Mucosa of gallbladder (tissue), 1 donor: ENCODE results near the gene PRKCD. TPM values are rescaled to one million over a fixed set of nuclear protein-coding genes. Genes with fewer than 3 reads are reported as not detected.

Experiments
- DNase-seq: peaks from one replicate; pipeline ENCODE4 v3.0.0-alpha.2; 2020; ENCODE audit warnings: low spot score
- total RNA-seq: library from RNA; stranded (reverse); gene quantifications from one replicate; pipeline ENCODE4 v1.2.1, GENCODE V29; 2021
- donor health status: DM: no; HTN: no; CAD: no.

The PRKCD gene
- 103 TPM for total RNA-seq

DNA sequence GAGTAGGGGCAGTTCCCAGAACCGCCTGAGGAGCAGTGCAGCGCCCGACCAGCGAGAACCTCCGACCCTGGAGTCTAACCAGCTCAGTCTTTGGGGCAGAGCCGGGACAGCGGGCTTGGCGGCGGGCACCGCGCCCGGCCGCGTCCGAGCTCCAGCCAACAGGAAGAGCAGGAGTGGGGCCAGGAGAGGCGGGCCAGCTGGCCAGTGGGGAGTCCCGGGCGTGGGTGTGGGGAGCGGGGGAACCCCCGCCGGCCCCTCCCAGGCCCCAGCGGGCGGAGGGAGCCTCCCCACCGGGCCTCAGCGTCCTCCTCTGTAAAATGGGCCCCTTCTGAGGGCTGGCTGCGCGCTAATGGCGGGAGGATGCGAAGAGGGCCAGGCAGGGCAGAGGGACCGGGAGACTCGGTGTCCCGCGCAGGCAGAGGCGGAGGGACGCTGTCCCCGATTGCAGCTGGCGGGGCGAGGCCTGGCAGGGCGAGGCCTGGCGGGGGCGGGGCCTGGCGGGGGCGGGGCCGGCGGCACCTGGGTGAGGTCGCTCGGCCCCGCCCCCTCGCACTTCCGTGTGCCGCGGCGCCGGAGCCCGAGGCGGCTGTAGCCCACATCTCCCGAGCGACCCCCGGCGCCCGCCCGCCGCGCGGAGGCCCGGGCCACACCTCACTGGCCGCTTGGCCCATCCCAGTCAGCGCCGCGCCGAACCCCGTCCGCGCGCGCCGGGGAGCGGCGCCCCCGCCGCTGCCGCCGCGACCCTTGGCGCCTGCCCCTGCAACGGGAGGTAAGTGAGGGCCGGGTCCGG is at the start of gene PRKCD:
TSS of gene PRKCD (plus strand) at position 550 of the 790 bp plus-strand sequence. CDS start 17,214 bp downstream, outside the sequence.
- DNase-seq = peak; percentile 86

DNA sequence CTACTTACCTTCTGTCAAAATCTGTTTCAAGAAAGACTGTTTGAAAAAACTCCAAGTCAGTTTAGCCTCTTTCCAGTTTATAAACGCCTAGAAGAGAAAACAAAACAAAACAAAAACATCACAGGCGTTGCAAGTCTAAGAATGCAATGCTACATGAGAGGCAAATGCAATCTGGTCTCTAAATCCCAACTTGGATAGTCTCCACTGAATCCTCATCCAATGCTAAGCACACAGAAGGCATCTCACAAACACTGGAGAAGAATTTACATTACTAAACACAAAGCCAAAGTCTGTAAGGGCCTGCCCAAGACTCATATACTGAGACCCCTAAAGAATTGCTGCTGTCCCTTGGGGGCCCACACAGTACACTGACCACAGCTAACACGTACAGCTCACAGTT is 49.2 kb upstream of the PRKCD start:
- DNase-seq = no peak

DNA sequence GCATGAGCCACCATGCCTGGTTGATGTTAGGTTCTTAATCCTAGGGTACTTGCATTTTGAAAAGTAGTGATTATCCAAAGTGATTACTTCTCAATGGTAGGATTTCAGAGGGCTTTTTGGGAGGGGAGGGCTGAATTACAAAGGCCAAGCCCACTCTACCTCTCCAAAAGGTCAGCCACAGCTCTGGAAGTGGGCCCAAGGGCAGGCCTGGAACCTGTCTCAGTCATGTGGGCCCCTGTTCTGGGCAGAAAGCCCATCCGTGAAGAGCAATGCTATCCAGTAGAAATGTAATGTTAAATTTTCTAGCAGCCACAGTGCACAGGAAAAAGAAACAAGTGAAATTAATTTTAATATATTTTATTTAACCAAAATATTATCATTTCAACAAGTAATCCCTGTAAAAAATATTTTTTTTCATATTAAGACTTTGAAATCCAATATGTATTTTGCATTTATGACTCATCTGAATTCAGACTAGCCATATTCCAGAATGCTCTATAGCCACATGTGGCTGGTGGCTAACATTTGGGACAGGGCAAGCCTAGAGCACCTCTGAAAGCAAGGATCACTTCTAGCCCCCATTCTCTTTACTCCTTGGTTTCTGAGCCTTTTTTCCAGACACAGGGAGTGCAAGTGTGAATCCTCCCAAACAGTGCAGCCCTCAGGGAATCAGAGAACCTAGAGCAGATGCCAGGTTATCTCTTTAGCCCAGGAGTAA is 47.6 kb upstream of the PRKCD start:
- peak; percentile 24 for DNase-seq

DNA sequence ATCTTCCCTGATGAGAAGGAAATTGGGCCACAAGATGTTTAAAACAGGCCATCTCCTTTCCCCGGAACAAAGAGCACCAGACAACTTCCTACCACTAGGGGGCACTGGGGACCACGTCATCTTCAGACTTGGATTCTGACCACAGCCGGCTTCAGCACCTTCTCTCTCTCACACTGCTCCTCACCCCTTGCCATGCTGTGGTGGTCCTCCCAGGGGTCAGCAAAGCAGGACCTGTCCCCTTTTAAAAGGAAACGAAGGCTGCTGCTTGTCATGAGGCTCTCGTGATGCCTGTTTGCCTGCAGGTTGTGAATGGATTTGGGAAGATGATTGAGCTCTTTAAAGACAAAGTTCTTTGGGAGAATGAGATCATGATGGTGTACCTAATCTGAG is 47.0 kb upstream of the PRKCD start:
- peak; percentile 88 for DNase-seq

DNA sequence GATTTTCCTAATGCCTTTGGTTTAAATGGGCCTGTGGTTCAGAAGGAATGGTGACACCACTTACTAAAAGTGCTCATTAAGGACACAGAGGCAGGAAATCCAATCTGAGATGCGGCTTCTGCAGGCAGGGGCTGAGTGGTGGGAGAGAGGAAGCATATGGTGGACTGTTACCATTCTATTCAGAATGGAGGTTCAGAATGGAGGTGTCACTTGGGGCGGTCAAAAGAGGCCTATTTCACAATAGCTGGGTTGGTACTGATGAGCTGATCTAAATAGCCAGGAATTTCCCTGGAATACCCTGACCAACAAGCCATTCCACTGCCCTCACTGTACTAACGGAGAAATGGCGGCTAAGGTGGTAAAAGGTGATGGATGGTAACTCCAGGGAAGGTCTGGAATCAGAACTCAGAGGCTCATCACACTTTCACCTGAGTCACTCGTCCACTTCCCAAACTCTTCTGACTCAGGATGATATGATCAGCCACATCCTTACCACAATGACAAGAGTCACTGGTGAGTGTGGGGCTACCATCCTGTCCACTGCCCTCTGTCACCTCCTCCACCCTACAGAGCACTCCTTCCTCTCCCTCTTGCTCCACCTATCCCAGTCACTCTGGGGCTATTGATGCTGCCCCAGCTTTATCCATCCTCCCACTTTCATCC is 46.5 kb upstream of the PRKCD start:
- DNase-seq = no peak

DNA sequence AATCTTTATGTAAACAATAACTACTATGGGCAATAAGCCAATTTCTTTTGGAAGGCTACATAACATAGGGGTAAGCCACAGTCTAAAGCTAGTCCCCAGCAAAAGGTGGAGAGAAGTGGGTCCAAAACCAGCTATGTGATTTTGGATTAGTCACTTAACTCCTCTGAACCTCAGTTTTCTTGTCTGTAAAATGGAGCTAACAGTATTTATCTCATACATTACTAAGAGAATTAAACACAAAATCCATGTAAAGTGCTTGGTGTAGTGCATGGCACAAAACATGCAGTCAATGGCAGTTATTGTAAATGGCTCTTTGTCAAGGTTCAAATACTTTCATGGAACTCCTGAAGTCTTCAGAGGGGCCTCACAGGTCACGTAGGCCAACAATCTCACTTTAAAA is 44.1 kb upstream of the PRKCD start:
- DNase-seq = no peak

DNA sequence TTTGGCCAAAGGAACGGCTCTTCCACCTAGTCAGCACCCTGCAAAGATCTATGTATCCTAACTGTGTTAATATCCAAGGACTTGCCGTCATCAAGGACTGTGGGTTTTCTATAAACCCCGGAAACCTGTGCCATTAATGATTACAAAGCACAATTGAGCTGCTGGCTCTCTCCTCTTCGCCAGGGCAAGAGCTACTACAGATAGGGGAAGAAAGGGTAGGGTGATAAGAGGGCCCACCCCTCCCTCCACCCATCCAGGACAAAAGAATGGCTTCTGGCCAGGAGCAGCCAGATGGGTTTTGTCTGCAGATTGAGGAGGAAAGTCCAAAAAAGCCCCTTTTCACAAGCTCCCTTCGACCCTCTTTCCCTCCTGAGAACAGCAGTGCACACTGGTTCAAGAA is 40.7 kb upstream of the PRKCD start:
- DNase-seq = no peak

DNA sequence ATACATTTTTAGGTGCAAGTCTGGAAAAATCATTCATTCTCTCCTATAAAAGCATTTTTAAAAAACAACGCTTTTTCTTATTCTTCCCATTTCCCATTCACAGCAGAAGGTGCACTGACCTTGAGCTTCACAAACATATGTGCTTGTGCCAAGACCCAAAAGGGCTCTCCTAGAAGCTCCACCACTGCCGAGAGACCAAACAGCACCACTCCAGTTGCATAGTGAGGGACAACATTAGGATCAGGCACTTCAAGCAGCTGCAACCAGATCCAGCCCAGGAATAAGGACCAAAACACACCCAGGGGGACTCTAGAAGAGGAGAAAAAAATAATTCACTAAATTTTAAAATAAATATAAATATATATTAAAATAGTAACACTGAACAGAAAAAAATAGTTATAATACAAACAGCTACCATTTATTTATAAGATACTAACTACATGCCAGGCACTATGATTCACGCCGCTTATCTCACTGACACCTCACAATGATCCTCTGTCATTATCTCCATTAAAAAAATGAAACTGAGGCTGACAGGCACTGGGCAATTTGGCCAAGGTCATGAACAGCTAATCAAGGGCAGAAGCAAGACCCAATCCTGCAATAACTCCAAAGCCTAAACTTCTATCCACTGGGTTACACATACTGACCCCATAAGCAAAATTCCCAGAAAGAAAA is 38.6 kb upstream of the PRKCD start:
- DNase-seq = no peak

DNA sequence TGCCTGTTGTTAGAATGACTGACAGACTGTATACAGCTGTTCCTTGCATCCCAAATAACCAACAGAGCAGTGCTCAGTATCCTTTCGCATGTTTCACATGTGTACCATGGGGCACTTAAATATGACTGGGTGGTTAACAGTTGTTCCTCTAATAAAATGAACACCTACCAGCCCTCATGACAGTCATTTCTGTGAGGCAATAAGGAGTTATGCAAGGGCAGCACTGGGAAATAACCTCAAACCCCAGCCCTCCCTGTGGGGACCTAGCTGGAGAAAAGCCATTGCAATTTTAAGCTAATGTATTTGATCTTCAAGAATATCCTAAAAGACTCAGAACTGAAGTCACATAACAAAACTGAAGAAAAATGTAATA is 38.1 kb upstream of the PRKCD start:
- no peak for DNase-seq

DNA sequence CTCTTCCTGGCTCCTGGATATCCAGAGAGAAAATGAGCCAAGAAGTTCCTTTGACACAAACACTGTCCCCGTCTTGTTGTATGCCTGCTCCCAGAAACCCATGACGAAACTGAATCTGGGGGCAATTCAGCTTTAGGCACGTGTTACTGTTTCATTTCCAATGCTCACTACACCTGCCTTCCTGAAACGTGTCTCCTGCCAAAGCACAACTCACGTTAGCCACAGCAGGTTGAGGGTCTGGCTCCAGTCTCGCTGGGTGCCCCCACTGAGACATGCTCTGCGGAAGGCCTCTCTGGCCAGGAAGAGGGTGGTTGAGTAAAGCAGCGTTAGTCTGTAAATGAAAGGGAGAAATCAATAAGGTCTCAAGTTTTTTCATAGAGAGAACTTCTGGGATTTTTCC is 37.5 kb upstream of the PRKCD start:
- no peak for DNase-seq

DNA sequence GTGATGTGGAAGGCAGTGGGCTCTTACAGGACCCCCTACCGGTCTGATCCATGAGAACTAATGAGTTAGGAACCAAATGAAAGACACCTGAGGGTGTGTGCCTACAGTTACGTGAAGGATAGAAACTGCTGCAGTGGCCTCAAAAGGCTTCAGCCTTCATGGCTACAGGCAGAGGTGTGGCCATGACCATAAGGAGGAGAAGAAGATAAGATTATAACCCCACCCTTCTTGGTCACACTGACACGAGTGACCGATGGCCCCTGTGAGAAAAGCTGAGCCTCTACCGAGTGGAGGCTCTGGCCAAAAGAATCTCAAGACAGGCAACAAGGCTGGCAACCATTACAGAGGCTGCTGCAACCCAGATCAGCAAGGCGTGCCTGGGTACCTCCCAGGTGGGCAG is 37.1 kb upstream of the PRKCD start:
- no peak for DNase-seq

DNA sequence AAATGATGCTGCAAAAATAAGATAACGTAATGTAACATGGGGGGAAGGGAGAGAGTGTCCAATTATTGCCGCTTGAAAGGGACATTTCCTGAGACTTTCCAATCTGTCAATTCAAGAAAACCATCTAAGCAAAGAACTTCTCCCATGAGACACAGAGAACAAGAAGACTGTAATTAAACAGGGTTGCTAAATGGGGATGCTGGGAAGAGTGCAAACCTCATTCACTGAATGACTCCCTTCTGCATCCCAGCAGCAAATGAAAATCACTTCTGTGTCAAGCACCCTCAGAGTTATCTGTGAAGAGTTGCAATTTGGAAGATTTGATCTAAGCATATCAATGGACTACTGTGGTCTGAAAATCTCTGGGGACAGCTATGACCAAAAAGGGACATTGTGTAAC is 34.4 kb upstream of the PRKCD start:
- DNase-seq = no peak

DNA sequence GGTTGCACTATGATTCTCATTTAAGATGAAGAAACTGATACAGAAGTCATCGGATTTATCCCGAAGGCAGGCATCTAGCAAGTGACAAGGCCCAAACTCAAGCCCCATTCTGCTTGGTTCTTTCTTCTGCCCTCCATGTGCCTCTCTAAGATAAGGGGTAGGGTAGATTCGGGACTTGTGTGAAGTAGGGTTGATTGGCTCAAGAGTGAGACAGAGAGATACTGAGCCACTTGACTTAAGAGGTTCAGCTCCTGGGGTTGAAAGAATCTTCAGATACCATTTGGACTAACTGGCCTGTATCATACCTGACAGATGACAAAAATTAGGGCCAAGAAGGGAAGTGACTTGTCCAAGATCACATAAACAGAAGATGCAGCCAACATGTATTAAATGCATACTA is 31.7 kb upstream of the PRKCD start:
- DNase-seq = no peak

DNA sequence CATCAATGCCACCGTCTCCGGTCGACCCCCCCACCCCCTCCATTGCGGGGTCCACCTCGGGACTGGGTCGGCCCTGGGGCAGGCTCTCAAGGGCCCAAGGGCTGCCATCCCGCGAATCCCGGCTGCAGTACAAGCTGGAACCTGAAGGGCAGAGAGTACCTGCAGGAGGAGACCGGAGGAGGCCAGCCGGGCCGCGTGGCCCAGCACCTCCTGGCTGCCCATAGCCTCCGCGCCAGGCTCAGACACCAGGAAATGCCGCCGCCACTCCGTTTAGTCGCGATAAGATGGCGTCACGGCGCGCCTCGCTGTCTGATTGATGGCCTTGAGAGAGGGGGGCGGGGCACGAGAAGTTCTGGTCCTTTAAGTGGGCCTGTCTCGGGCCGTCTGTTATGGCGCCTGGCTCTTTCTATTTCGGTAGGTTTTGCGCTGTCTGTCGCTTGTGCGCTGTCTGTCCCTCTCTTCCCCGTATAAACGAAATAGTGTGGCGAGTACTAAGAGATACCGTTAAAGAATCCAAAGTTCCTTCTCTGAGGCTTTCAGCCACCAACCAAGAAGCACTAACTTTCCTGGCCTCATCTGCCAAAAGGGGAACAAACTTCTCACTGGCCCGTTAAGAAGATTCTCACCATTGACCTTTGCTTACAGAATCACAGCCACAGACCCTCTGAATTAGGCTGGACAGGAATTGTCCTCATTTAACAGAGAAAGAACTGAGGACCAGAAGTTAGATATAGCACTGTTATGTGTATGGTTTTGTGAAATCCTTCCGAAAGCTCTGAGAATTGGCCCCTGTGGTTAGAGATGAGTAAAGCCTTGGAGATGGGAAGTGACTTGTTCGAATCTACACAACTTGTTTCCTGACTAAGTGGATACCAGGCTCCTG is 30.6 kb upstream of the PRKCD start, which contains the start of gene RFT1:
TSS of gene RFT1 (minus strand) at position 257 of the 883 bp plus-strand sequence. CDS start at position 222, 35 bp downstream.
- peak; percentile 98 for DNase-seq

DNA sequence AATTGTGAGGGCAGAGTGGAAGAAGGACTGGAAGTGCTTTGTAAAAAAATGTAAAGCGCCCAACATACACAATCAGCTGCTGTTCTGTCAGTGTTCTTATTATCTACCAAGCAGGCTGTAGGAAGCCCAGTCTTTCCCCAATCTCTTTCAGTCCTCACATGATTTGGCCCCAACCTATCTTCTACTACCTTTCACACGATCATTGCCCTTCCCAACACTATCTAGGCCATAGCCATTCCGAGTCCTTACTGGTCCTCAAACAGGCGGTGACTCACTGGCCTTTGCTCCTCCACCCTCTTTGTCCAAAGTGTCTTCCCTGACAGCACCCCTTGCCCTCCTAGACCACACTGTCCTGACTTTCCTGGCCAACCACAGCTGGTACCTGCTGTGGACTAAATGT is 29.9 kb upstream of the PRKCD start:
- DNase-seq = no peak

DNA sequence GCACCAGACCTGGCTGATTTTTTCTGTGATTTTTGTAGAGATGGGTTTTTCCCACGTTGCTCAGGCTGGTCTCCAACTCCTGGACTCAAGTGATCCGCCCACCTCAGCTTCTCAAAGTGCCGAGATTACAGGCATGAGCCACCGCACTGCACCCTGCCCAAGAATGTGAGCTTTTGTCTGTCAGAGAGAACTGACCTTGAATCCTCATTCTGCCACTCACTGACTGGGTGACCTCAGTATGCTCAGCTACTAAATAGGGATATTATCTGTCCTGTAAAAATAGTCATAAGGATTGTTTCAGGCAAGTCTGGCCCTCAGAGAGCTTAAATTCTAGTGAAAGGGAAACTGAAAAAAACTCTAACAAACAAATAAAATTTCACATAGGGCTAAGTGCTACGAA is 28.7 kb upstream of the PRKCD start:
- peak; percentile 49 for DNase-seq

DNA sequence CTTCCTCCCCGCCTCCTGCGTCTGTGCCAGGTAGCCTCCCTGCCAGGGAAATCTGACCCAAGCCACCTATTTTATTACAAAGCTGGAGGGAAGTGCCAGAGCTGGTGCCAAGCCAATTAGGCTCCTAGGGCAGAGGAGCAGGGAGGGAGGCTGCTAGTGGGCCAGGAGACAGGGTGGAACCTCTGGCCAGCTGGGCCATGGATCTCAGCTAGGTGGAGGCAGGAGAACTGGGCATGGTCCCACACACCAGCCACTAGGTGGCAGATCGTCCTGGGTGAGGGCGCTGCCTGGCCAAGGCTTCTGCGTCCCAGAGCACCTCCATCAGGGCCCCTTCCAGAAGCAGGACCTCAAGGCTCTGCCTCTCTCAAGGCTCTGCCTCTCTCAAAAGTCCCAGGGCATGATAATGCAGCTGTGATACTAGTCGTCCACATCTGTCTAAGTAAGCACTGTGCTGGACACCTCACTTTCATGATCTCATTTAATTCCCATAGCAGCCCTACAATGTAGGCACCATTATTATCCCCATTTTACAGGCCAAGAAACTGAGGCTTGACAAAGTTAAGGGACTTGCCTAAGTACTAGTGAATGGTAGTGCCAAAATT is 26.3 kb upstream of the PRKCD start:
- DNase-seq = peak; percentile 84

DNA sequence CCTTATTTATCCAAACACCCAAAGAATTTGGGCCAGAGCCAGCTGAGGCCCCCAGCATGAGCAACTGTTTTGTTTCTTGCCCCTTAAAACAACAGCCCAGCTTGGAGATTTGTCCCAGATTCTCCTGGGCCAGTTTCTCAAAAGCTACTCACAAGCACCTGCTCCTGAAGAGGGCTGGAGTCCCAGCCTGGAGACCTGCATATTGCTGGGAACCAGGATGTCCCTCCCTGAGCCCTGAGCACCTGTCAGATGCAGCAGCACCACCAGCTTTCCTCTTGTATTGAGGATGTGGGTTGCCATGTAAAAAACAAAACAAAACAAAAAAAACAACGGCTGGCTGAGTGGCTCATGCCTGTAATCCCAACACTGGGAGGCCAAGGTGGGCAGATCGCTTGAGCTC is 23.8 kb upstream of the PRKCD start:
- DNase-seq = no peak

DNA sequence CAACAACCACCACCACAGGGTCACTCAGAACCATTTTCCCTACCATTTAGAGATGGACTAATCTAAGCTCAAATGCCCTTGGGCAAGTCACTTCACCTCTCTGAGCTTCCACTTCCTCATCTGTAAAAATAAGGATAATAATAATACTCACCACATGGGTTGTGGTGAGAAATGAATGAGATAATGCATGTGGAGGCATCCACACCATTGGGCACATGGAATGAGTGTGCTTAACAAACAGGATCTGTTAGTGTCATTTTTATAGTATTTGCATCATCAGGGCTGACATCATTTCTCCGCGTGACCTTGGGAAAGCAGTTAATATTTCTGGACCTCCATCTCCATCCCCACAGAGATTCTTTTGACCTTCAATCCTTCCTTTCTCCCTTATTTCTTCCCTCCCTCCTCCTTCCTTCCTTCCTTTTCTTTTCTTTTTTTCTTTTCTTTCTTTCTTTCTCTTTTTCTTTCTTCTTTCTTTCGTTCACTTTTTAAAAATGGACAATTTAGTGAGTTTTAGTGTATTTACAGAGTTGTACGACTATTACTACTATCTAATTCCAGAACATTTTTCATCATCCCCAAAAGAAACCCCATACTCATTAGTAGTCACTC is 23.1 kb upstream of the PRKCD start:
- DNase-seq = no peak
